Measurements from ENCODE around the gene GALNT9.

- TF ChIP-seq CTCF (IDR thresholded peaks at IDR 0.05) (no peak), POLR2AphosphoS5 (IDR thresholded peaks at IDR 0.05) (no peak)
Observed at GRCh38 chr12:132245521-132246101, 83.8 kb downstream of the GALNT9 start.

Measured in prostate gland (tissue), 2 donors.